22Rv1 (cell line): Measurements from ENCODE around the gene WWTR1.

Source experiments
- H3K27ac ChIP-seq: fragments of 450-650 bp; 2 replicates; pipeline ENCODE4 v1.5.1; 2017
- ZFX ChIP-seq: fragments of 450-650 bp; IDR thresholded peaks from 2 replicates; pipeline ENCODE4 v1.6.1; 2017; ENCODE audit warnings: antibody characterized with exemption, borderline replicate concordance
- TF ChIP-seq, protein P1 (sequence below): fragments of 450-650 bp; IDR thresholded peaks from 2 replicates; pipeline ENCODE4 v1.5.1; 2017; ENCODE audit warnings: mild to moderate bottlenecking

The WWTR1 gene

DNA sequence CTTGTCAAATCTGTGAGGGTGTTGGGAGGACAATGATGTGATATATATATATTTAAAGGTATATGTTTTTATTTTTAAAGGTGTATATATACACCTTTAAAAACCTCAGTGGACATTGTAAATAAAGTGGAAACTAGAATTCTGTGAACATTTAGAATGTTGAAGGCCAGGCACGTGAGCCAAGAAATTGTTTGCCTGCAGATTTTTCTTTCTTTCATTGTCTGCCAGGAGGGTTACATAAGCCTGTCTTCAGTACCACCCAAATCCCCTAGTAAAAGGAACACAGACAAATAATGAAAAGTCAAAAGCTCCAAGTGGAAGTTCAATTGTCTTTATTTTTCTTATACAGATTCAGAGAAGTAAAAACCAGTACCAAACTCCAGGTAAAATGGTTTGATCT is 140.9 kb downstream of the WWTR1 start:
- TF ChIP-seq, protein P1, sequence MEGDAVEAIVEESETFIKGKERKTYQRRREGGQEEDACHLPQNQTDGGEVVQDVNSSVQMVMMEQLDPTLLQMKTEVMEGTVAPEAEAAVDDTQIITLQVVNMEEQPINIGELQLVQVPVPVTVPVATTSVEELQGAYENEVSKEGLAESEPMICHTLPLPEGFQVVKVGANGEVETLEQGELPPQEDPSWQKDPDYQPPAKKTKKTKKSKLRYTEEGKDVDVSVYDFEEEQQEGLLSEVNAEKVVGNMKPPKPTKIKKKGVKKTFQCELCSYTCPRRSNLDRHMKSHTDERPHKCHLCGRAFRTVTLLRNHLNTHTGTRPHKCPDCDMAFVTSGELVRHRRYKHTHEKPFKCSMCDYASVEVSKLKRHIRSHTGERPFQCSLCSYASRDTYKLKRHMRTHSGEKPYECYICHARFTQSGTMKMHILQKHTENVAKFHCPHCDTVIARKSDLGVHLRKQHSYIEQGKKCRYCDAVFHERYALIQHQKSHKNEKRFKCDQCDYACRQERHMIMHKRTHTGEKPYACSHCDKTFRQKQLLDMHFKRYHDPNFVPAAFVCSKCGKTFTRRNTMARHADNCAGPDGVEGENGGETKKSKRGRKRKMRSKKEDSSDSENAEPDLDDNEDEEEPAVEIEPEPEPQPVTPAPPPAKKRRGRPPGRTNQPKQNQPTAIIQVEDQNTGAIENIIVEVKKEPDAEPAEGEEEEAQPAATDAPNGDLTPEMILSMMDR = no peak
- TF ChIP-seq ZFX = no peak
- no peak overlapping the region for H3K27ac ChIP-seq

DNA sequence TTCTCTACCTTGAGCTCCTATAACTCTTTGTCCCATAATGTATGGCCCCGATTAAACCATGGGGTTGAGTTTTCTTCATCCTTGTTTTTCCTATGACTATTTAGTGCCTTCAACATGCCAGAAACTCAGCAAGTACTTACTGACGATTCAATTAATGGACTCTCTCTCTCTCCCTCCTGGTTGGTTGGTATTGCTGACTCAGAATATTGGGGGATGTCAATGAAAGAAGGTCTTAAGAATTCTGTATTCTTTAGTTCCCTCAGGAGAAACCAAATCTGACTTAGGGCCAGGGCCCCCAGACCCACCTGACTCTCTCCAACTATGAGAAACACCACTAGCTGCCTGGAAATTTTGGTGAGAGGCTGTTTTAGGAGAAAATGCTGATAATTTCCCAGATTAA is 142.6 kb downstream of the WWTR1 start:
- TF ChIP-seq ZFX = no peak
- TF ChIP-seq, protein P1 = no peak
- no peak overlapping the region for H3K27ac ChIP-seq

- no peak overlapping the region for H3K27ac ChIP-seq
- TF ChIP-seq ZFX = no peak
- TF ChIP-seq, protein P1 = no peak
Measured at GRCh38 chr3:149514471-149514870, 143.4 kb downstream of the WWTR1 start.

GRCh38 chr3:149512073-149512782 is 145.6 kb downstream of the WWTR1 start:
- TF ChIP-seq, protein P1 = peak; percentile 94
- TF ChIP-seq ZFX = no peak
- no peak overlapping the region for H3K27ac ChIP-seq

GRCh38 chr3:149511040-149511626 is 146.7 kb downstream of the WWTR1 start:
- TF ChIP-seq, protein P1 = no peak
- no peak for TF ChIP-seq ZFX
- no peak overlapping the region for H3K27ac ChIP-seq

- no peak overlapping the region for H3K27ac ChIP-seq
- no peak for TF ChIP-seq ZFX
- TF ChIP-seq, protein P1 = no peak
Measured at GRCh38 chr3:149510480-149510879, 147.3 kb downstream of the WWTR1 start.

DNA sequence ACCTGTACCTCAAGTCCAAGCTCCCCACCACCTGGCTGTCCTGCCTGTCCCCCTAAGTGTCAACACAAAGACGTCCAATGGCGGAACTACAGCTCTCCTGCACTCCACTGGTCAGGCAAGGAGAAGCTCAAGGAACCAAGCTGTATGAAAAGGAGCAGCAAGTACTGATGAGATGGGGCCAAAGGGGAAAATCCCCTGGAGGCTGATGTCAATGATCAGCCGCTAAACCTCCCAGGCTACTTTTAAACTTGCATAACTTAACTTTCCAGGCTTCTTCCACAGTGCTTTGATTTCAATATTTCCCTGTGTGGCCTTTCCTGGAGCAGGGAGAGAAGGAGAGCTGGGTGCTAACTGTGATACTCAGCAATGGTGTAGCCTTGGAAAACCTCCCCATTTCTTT is 148.3 kb downstream of the WWTR1 start:
- TF ChIP-seq ZFX = no peak
- TF ChIP-seq, protein P1 = no peak
- no peak overlapping the region for H3K27ac ChIP-seq
